ENCODE results near the gene RHOB.
"Not testable (repeated sequence)": the region's sequence is repeated elsewhere in the genome, so short reads cannot be mapped to it uniquely, and the experiment has no call there.

RHOB gene

DNA sequence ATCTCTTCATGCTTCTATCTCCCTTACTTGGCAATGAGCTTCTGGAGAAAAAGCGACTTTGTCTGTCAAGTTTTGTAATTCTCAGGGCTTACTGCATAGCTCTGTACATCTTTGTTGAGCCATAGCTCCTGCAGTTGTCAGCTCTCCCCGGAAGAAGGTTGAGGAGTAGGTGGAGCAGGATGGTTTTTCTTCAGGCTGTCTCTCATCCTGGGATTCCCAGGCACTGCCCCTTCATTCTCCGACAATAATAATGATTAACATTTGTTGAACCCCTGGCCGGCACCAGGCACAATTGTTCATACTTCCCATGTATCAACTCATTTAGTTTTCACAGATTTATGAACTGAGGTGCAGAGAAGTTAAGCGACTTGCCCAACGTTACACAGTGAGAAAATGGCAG lies 23.5 kb upstream of the RHOB start:
- DNase-seq = no peak

DNA sequence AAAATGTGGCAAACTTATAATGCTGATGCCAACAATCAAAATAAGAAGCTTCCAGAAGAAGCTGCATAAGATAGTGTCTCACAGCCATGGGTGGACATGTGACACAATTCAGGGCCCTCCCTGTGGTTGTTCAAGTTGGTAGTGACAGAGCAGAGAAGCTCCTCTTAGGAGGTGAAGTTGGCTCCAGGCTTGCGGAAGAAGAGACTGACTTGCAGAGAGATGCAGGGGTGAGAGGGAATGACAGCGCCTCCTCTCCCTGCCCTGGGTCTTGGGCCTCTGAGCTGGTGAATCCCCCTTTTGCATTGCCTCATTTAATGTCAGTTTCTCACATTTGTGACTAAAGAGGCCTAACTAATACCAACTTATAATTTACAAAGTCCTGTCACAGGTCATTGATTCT lies 23.0 kb upstream of the RHOB start:
- DNase-seq = no peak

DNA sequence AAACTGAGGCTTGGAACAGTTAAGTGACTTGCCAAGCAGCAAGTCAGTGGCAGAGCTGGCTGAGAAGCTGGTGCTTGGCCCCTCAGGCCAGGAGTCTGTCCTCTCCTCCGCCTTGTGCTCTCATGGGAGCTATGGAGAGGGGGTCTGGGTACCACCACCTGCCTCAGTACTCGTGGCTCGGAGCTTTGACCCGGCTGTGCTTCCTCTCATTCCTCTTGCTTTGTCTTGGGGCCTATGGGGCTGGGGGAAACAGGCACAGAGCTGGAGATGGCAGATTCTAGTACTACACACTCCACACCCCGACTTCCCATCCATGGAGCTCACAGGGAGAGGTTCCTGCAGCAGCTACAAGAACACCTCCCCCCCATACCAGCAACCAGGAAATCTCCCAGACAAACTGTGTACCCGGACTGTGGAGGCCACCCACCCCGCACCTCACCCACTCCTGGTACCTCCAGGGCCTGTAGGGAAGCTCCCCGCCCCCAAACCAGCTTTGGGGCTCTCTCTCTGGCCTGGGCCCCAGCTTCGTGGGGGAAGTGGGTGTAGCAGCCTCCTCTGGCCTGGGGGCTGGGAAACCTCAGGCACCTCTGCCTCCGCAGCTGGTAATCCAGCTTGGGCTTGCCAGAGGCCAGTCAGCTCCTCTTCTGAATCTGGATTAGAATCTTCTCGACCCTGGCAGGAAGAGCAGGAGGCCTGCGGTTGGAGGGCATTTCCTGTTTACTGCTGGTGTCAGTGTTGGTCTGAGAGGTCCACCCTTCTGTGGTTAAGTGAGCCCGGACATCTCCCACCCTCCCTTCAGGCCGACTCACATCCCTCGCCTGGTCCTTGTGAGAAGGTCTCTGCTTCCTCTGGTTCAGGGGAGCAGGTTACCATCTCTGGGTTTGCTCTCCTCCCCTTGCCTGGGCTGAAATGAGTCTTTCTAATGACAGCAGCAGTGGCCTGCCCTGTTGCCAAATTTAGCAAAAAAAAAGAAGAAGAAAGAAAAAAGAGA lies 22.3 kb upstream of the RHOB start:
- no peak for DNase-seq

DNA sequence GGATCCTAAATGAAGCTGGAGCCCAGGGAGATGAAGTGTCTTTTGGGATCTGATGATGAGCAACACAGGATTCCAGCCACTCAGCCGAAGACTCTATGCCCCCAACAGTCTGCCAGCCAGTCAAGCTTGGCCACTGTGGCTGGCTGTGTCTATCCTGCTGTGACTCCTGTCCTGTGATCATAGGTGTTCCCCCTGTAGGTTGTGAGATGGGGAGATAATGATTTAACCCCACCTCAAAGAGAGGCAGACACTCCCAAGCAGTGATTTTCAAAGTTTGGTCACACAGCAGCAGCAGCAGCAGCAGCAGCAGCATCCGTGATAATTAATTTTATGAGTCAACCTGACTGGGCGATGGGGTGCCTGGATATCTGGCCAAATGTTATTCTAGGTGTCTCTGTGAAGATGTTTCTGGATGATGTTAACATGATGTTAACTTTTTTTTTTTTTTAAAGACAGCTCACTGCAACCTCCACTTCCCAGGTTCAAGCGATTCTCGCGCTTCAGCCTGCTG lies 21.4 kb upstream of the RHOB start:
- DNase-seq = no peak

DNA sequence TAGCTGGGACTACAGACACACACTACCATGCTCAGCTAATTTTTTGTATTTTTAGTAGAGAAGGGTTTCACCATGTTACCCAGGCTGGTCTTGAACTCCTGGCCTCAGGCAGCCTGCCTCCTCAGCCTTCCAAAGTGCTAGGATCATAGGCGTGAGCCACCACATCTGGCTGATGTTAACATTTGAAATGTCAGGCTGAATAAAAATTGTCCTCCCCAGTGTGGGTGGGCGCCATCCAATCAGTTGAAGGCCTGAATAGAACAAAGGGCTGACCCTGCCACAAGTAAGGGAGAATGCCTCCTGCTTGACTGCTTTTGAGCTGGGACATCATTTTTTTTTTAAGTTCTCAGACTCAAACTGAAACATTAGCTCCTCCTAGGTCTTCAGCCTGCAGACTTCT lies 21.0 kb upstream of the RHOB start:
- DNase-seq = no peak

DNA sequence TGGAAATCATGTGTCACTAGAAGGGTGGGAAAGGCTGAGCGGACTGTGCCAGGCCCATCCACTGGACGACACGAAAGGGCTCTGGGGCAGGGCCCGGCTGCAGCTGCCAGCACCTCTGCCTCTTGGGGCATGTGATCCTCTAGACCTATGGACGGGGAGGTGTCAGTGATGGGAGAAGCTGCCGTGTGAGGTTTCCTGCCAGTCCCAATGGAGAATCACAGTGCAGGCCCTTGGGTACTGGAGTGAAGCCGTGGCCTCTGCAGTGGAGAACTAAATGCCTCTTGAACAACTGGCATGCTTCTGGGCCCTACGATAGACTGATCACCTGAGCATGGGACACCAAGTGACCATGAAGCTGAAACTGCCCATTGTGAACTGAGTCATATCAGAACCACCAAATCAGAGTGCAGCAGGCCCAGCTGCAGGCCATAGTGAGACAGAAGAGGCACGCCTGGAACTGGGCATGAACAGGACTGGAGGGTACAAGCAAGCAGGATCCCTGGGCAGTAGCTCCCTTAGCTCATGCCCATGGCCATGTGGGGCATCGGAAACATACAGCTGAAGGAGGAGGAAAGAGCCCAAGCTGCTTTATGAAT lies 18.8 kb upstream of the RHOB start:
- no peak for DNase-seq

DNA sequence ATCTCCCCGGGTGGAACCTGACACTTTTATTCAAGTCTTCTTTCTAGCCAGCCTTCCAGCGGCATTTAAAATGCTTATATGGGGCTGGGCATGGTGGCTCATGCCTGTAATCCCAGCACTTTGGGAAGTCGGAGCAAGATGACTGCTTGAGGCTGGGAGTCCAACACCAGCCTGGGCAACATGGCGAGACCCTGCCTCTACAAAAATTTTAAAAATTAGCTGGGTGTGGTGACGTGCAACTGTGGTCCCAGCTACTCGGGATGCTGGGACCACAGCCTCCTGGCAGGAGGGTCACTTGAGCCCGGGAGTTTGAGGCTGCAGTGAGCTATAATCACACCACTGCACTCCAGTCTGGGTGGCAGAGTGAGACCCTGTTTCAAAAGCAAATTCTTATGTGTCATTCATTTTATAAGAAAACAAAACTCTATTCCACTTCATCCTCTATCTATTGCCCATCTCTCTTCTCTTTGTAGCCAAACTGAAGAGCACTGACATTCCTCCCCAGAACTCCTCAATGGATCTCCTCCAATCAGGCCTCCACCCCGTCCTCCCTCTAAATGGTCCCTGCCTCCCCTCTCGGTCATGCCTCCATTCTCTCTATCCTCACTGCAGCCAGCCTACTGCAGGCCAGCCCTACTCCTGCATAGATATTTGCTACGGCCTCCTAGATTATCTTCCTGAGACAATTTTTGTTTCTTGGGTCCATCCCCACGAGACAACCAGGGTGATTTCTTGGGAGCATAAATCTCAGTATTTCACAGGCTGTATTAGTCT lies 18.0 kb upstream of the RHOB start:
- DNase-seq = no peak

DNA sequence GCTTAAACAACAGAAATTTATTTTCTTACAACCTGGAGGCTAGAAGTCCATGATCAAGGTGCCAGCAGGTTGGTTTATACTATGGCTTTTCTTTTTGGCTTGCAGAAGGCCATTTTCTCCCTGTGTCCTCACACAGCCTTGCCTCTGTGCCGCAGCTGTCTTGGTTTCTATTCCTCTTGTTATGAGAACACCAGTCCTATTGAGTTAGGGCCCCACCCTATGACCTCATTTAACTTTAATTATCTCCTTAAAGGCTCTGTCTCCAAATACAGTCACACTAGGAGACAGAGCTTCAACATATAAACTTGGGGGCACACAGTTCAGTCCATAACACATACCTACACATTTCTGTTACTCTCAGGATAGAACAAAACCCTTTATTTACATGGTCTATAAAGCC lies 17.3 kb upstream of the RHOB start:
- DNase-seq = no peak

DNA sequence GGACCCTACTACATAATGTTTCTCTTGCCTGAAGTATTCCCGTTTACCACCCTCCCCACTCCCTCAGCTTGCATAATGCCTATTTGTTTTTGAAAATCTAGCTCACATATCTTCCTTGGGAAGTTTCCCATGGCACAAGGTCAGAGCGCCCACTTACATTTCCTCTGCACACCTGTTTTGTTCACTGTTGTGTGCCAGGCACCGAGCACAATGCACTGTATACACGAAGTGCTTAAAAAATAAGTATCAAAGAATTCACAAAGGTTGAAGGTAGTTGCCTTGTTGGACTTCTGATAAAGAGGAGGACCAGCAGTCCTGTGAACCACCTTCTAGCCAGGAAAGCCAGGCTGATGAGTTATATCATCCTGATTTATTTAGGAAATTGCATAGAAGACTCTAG lies 16.8 kb upstream of the RHOB start:
- DNase-seq = no peak

DNA sequence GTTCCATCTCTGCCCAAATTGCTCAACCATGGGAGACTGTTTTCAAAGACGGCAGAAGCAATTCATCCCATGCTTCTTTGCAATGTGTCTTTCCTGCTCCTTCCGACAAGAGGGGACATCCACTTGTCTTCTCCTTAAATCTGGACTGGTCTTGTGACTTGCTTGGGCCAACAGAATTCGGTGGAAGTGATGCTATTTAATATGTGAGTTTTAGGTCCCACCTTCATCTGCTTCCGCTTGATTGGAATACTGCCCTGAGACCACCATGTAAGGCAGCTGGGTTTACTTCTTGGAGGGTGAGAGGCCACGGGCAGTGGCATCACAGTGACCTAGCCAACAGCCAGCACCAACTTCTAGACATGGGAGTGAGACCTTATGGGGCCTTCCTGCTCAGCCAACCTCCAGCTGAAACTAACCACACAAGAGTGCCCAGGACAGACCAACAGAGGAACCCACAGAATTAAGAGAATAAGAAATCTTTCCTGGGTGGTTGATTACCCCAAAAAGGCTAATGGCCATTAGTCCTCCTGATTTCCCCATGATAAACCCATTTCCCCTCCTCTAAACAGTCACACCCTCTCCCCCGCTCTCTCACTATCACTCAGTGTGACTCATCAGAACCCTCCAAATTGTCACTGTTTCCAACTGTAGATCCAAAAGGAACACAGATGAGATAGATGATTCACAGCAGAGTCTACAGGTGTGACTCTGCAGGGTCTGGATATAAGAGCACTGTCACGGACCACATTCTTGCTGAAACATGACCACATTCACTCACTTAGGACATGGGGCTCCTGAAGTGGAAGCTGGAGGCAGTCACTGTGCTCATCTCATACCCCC lies 16.2 kb upstream of the RHOB start:
- DNase-seq = no peak

DNA sequence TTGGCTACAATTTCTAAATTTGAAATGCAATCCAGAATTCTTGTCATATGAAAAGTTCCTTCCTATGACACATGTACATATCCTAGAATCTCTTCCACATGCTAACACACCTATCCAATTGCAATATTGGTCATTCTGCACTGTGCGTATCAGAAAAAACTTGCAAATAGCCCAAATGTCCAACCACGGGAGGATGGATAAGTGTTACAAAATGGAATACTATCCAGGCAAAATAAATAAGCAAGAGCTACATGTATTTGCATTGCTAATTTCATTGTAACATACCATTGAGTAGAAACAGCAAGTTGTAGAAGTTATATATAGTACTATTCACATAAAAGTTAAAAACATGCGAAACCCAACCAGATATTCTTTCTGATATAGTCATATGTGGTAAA lies 15.6 kb upstream of the RHOB start:
- no peak for DNase-seq

DNA sequence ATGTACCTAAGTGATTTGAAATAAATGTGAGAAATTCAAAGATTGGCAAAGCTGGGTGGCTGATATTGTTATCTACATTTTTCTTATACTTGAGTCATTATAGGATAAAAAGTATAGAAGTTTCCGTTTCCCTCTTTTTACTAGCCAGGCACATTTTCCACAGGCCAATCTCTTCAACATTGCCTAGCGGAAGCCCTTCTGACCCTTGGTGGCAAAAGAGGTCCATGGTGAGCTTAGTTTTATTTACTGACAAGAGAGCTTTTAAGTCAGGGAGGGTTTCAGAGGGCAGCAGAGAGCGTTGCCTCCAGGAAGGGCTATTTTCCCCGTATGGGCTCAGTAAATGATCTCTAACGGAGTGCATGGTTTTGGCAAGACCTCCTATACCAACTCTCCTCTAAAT lies 15.1 kb upstream of the RHOB start:
- no peak for DNase-seq

DNA sequence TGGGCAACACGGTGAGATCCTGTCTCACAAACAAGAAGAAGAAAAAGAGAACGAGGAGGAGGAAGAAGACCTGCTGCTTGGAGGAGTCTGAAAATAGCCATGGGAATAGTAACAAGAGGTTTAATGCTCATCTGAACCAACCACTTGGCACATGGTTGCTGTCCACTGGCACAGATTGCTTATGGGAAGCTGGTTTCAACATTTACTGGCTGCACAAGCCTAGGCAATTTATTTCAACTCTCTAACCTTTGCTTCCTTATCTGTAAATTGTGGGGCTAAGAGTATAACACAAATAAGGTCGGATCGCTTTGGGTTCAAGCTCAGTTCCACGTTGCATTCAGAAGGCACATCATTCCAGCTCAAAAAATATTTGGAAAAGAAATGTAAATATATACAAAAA lies 14.2 kb upstream of the RHOB start:
- DNase-seq = no peak

DNA sequence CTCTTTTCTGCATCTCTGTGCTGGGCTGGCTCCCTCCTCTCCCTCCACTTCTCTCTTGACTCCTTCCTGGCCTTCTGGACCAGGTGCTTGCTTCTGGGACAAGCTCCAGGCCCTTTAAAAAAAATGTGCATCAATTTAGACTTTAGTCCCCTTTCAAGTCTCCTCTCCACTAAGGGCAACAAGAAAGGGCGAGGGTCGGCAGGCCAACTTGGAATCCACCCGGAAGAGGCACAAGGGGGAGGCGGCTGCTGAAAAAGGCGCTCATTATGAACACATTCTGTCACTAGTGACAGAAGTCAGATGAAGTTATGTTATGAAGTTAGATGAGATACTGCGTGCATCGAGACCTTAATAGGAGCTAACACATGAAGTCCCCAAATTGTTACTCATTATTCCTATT lies 13.6 kb upstream of the RHOB start:
- no peak for DNase-seq

DNA sequence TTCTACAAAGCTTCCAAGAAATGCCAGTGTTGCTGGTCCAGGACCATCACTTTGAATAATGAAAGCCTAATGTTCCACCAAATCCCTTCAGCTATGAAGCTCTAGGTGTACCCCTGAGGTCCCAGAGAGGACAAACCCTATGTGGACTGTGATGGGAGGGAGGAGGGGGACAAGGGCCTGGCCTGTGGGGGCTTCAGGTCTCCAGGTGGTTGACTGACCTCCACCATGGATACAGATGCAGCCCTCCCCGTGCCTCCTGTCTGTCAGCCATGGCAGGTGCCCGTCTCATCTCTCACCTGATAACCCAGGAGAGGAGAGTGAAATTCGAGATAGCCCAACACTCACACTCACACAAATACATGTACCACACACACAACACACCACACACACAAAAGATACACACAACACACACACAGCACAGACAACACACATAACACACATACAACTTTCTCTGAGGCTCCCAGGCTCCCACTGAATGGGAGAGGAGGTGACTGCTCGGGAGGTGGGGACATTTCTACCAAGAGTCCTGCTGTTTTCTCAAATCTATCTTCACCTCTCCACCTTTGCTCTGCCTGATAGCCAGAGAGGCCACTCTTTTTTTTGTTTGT lies 12.8 kb upstream of the RHOB start:
- DNase-seq = no peak

DNA sequence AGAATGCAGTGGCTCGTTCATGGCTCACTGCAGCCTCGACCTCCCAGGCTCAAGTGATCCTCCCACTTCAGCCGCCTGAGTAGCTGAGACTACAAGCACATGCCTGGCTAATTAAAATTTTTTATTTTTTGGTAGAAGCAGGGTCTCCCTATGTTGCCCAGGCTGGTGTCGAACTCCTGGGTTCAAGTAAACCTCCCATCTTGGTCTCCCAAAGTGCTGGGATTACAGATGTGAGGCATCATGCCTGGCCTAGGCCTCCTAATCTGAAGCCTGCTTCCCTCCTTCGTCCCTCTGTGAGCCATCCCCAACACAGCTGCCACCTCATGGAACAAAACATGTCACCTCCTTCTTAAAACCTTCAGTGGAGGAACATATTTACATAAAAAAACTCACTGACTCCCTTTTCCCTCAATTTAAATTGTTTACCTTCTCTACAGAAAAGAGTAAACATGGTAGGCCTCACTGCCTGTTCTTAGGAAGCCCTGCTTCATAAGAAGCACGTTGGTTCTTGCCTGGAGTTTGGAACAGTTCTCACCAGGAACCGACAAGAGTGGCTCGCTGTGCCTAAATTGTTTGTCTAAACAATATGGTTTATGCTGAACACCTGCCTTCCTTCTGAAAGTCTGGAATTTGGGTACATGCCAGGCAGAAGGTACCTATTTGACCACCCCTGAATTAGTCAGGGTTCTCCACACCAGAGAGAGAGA lies 12.1 kb upstream of the RHOB start:
- DNase-seq = no peak

DNA sequence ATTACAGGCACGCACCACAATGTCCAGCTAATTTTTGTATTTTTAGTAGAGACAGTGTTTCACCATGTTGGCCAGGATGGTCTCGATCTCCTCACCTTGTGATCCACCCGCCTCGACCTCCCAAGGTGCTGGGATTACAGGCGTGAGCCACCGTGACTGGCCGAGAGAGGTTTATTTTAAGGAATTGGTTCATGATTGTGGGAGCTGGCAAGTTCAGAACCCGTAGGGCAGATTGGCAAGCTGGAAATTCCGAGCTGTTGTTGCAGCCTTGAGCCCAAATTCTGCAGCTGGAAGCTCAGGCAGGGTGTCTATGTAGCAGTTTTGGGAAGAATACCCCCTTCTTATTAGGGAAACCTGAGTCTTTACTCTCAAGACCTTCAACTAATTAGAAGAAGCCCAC lies 11.4 kb upstream of the RHOB start:
- not testable (repeated sequence) for DNase-seq

DNA sequence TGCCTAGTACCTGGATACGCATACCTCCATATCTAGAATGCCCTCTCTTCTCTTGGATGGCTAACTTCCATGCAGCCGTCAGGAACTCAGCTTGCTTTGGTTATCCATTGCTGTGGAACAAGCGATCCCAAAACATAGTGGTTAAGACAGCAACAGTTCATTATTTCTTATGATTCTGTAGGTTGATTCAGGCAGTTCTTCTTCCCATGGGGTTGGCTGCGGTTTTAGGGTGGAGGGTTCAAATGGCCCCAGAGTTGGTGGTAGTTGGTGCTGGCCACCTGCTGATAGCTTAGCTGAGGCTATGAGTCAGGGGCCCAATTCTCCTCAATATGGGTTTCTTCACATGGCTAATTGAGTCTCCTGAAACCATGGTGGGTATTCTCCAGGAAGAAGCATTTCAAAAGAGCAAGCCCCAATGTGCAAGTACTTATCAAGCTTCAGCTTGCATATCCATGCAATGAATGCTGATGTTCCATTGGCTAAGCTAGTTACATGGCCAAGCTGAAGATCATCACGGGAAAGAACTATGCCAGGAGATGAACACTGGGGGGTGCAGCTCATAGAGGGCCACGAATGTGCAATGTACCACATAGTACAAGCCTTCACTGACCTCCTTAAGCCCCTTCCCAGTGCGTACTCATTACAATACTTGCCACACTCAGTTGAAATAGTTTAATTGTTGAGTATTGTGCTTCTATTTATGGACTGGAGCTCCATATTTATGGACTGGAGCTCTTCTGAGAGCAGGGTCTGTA lies 10.0 kb upstream of the RHOB start:
- DNase-seq = no peak

DNA sequence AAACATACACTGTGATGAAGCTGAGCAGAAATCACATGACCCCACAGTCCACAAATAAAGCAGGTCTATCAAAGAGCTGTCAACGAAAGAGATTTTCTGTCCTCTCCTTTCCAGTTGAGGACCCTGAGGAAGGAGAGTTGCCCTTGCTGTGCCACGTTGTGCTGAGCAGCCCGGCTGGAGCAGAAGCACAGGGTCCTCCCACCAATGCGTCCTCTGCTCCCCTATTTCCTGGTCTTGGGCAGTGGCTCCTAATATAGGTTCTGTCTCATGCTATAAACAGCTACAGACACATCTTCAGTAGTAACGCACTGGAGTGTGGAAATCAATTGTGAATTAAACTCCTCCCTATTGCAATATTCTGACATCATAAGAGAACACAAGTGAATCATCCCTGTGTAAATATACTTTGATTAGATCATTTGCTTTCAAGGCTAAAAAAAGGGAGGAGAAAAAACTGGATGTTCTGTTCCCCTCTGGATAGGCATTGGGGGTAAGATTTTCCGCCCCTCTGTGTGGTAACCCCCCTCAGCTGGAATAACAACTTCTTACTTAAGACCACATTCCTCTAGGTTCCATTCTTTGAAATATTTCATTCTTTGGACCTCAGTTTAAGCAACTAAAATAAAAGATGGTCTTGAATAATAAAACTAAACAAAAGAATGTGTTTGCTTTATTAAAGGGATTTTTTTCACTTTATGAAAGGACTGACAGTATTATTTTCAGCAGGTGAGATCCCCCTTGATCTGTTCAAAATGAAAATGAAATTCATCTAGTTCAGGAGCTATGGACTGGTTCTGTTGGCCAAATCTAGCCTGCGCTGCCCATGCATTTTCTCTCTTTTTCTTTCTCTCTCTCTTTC lies 8.3 kb upstream of the RHOB start:
- DNase-seq = no peak

DNA sequence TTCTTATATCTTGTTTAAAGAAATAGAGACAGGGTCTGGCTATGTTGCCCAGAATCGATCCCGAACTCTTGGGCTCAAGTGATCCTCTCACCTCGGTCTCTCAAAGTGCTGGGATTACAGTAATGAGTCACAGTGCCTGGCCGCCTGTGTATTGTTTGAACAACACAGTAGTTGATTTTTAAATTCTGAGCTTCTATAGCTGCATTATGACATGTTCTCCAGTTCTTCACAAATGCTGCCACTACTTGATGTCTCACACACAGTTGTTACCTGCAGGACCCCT lies 7.7 kb upstream of the RHOB start:
- no peak for DNase-seq
